GM10248 (cell line): ENCODE data around the gene POLR3A.

ENCODE experiments used
- CTCF ChIA-PET: fragments of 300-600 bp; sonication (Branson Sonifier 250); formaldehyde crosslinking; extraction: SDS; loops from one replicate; lab custom pipeline; 2021; ENCODE audit warnings: antibody characterized with exemption; lab: Yijun Ruan, JAX
- POLR2A ChIA-PET: fragments of 350-650 bp; sonication (Branson Sonifier 250); formaldehyde crosslinking; extraction: SDS; loops from one replicate; lab custom pipeline; 2020; ENCODE audit warnings: antibody characterized with exemption; lab: Yijun Ruan, JAX
- DNase-seq: peaks from one replicate; pipeline ENCODE4 v3.0.0; 2012; ENCODE audit errors: extremely low spot score
- CTCF ChIP-seq: IDR thresholded peaks from 2 replicates; pipeline ENCODE4 v1.5.1; 2012; ENCODE audit warnings: mild to moderate bottlenecking, low read depth; ENCODE audit errors: extremely low read depth, missing control alignments, control extremely low read depth

Gene POLR3A

GRCh38 chr10:77965294-77965693 lies 64.0 kb downstream of the POLR3A start:
- CTCF ChIA-PET: interaction anchor here (1.7 kb wide), 1 partner anchor 10 kb away, joined by 3 read pairs; no protein-coding TSS in a partner anchor
- POLR2A ChIA-PET: no interaction called here
- TF ChIP-seq CTCF: no peak
- no peak for DNase-seq

- POLR2A ChIA-PET: no interaction called here
- no peak for TF ChIP-seq CTCF
- no peak for DNase-seq
- CTCF ChIA-PET: interaction anchor here (0.9 to 1.7 kb wide), 2 partner anchors 10 to 15 kb away, joined by 3 read pairs; no protein-coding TSS in a partner anchor
Observed at GRCh38 chr10:77964811-77965210, 64.5 kb downstream of the POLR3A start.

GRCh38 chr10:77963901-77964300 lies 65.4 kb downstream of the POLR3A start:
- POLR2A ChIA-PET: no interaction called here
- CTCF ChIA-PET: interaction anchor here (0.8 to 1.7 kb wide), 3 partner anchors 11 to 14 kb away, joined by 3 read pairs; no protein-coding TSS in a partner anchor
- no peak for TF ChIP-seq CTCF
- DNase-seq: no peak

- DNase-seq: no peak
- TF ChIP-seq CTCF: no peak
- CTCF ChIA-PET: no interaction called here
- POLR2A ChIA-PET: no interaction called here
Observed at GRCh38 chr10:77962350-77963146, 66.8 kb downstream of the POLR3A start.

- CTCF ChIA-PET: no interaction called here
- no peak for TF ChIP-seq CTCF
- no peak for DNase-seq
- POLR2A ChIA-PET: no interaction called here
Observed at GRCh38 chr10:77961668-77962067, 67.6 kb downstream of the POLR3A start.

- CTCF ChIA-PET: no interaction called here
- TF ChIP-seq CTCF: no peak
- DNase-seq: no peak
- POLR2A ChIA-PET: no interaction called here
Observed at GRCh38 chr10:77960829-77961329, 68.4 kb downstream of the POLR3A start.
